GM12878 (cell line): Measurements from ENCODE around the gene ZNF672. TPM values are rescaled to one million over a fixed set of nuclear protein-coding genes. Genes with fewer than 3 reads are reported as not detected.

ENCODE experiments used
- ATAC-seq: fragments of 200-7000 bp; cut with Tn5 transposase; 3 replicates; pipeline ENCODE4 v1.9.1; 2020; ENCODE audit warnings: mild to moderate bottlenecking, moderate library complexity
- BruUV-seq: library from RNA; stranded (reverse); fragments of 400-500 nt; replicated peaks from 2 replicates; lab custom pipeline; 2021; lab: Mats Ljungman, UMichigan
- CTCF ChIA-PET: fragments of 300-600 bp; sonication (Branson Sonifier 250); formaldehyde crosslinking; extraction: SDS; loops from one replicate; lab custom pipeline; 2021; ENCODE audit warnings: inconsistent platforms; lab: Yijun Ruan, JAX
- POLR2A ChIA-PET: fragments of 350-600 bp; formaldehyde crosslinking; extraction: SDS; loops from one replicate; lab custom pipeline; 2021; ENCODE audit warnings: inconsistent platforms; lab: Charles Lee
- RAD21 ChIA-PET: fragments of 300-600 bp; sonication (Branson Sonifier 250); formaldehyde crosslinking; loops from one replicate; lab custom pipeline; 2023; ENCODE audit warnings: antibody characterized with exemption; ENCODE audit not compliant: unreplicated experiment; lab: Charles Lee
- SMC1A ChIA-PET: fragments of 300-600 bp; sonication (Branson Sonifier 250); formaldehyde crosslinking; loops from one replicate; lab custom pipeline; 2023; ENCODE audit not compliant: unreplicated experiment, uncharacterized antibody; lab: Charles Lee
- DNase-seq: peaks from one replicate; pipeline ENCODE4 v3.0.0-alpha.2; 2011; ENCODE audit warnings: low read depth, low spot score
- FAIRE-seq: peaks from 3 replicates; lab custom pipeline; 2011; peaks lifted over from hg19 to GRCh38; lab: Jason Lieb, UNC
- H2AFZ ChIP-seq: 2 replicates; pipeline ENCODE4 v1.6.0; 2011; ENCODE audit warnings: low read depth, low read length, control low read depth; ENCODE audit not compliant: control insufficient read depth
- H3K27ac ChIP-seq: 2 replicates; pipeline ENCODE4 v1.5.1; 2011; ENCODE audit warnings: control low read depth; ENCODE audit not compliant: control insufficient read depth, insufficient read depth
- H3K27me3 ChIP-seq, 2 experiments: replicated peaks in 1 of 2; 2 replicates each; pipeline versions ENCODE4 v1.6.0 to v1.6.1; 2011; ENCODE audit warnings: low read length in 1 of 2; ENCODE audit not compliant: control insufficient read depth in 2 of 2, insufficient read depth in 2 of 2
- H3K36me3 ChIP-seq, 2 experiments: 2 replicates each; pipeline ENCODE4 v1.5.1; 2011; ENCODE audit warnings: low read length in 1 of 2; ENCODE audit not compliant: control insufficient read depth in 2 of 2, insufficient read depth in 2 of 2
- H3K4me1 ChIP-seq: 2 replicates; pipeline ENCODE4 v1.6.1; 2011; ENCODE audit warnings: mild to moderate bottlenecking, low read length, moderate library complexity, mixed read lengths; ENCODE audit not compliant: control insufficient read depth, insufficient read depth
- H3K4me2 ChIP-seq: 2 replicates; pipeline ENCODE4 v1.6.0; 2011; ENCODE audit warnings: control low read depth; ENCODE audit not compliant: control insufficient read depth, insufficient read depth
- H3K4me3 ChIP-seq: fragments of 200-600 bp; sonication (generic); 2 replicates; pipeline ENCODE4 v1.5.1; 2016
- H3K79me2 ChIP-seq: 2 replicates; pipeline ENCODE4 v1.6.0; 2011; ENCODE audit warnings: low read length; ENCODE audit not compliant: control insufficient read depth, insufficient read depth
- H3K9ac ChIP-seq: 2 replicates; pipeline ENCODE4 v1.8.0; 2011; ENCODE audit warnings: low read length, control low read depth, mixed read lengths; ENCODE audit not compliant: control insufficient read depth, insufficient read depth
- H3K9me3 ChIP-seq: replicated peaks from 3 replicates; pipeline ENCODE4 v1.5.1; 2011; ENCODE audit warnings: mild to moderate bottlenecking, low read length; ENCODE audit not compliant: control insufficient read depth, insufficient read depth
- H4K20me1 ChIP-seq: 2 replicates; pipeline ENCODE4 v1.6.0; 2011; ENCODE audit not compliant: control insufficient read depth, insufficient read depth
- BHLHE40 ChIP-seq, 2 experiments: fragments of 450-650 bp in 1 of 2; IDR thresholded peaks; 2 replicates each; pipeline ENCODE4 v1.6.1; 2011 to 2017; ENCODE audit warnings: low read depth in 2 of 2, borderline replicate concordance in 1 of 2, improper control_type of control experiment in 1 of 2, low read length in 1 of 2, mild to moderate bottlenecking in 1 of 2
- BRCA1 ChIP-seq: IDR thresholded peaks from 2 replicates; pipeline ENCODE4 v1.6.1; 2011; ENCODE audit warnings: low read depth, low read length, improper control_type of control experiment
- CBFB ChIP-seq: IDR thresholded peaks from 2 replicates; pipeline ENCODE4 v1.6.1; 2016; ENCODE audit warnings: antibody characterized with exemption, low read depth
- CBX3 ChIP-seq: fragments of 200-600 bp; sonication (generic); IDR thresholded peaks from 2 replicates; pipeline ENCODE4 v1.6.1; 2016; ENCODE audit warnings: low read depth, borderline replicate concordance
- KLF5 ChIP-seq: fragments of 450-650 bp; IDR thresholded peaks from 2 replicates; pipeline ENCODE4 v1.6.1; 2014; ENCODE audit warnings: mild to moderate bottlenecking; ENCODE audit not compliant: partially characterized antibody
- MEF2A ChIP-seq: IDR thresholded peaks from 2 replicates; pipeline ENCODE4 v1.6.1; 2011; ENCODE audit warnings: low read depth, mild to moderate bottlenecking, low read length, moderate library complexity; ENCODE audit not compliant: insufficient read depth
- MTA3 ChIP-seq: IDR thresholded peaks from 2 replicates; pipeline ENCODE4 v1.6.1; 2012; ENCODE audit warnings: low read length, inconsistent platforms, borderline replicate concordance
- MYC ChIP-seq: IDR thresholded peaks from 2 replicates; pipeline ENCODE4 v1.6.1; 2011; ENCODE audit warnings: mild to moderate bottlenecking, low read length, moderate library complexity, inconsistent platforms; ENCODE audit not compliant: insufficient read depth, insufficient replicate concordance, insufficient read length, severe bottlenecking
- SPI1 ChIP-seq: IDR thresholded peaks from 2 replicates; pipeline ENCODE4 v1.6.1; 2011; ENCODE audit warnings: low read depth, mild to moderate bottlenecking, low read length, moderate library complexity, borderline replicate concordance; ENCODE audit not compliant: insufficient read depth
- TARDBP ChIP-seq: IDR thresholded peaks from 2 replicates; pipeline ENCODE4 v1.6.1; 2016; ENCODE audit warnings: borderline replicate concordance
- YBX1 ChIP-seq: fragments of 450-650 bp; IDR thresholded peaks from 2 replicates; pipeline ENCODE4 v1.6.1; 2016; ENCODE audit warnings: antibody characterized with exemption
- YY1 ChIP-seq: IDR thresholded peaks from 2 replicates; pipeline ENCODE4 v1.6.1; 2011; ENCODE audit warnings: low read depth, mild to moderate bottlenecking, low read length
- WGBS: methylation state at CpG from one replicate; pipeline ENCODE4 v1.1.6; 2016; ENCODE audit warnings: low lambda C conversion rate; ENCODE audit not compliant: insufficient replicate concordance, insufficient coverage; ENCODE audit errors: missing lambda C conversion rate; 5-methylcytosine and 5-hydroxymethylcytosine counted together
- in situ Hi-C: fragments of 300-500 bp; cut with MboI; formaldehyde crosslinking; loops from 9 replicates; pipeline ENCODE4 v1.14.3; 2018; ENCODE audit warnings: mixed read lengths
- intact Hi-C: fragments of 100-400 bp; cut with micrococcal nuclease; formaldehyde crosslinking; loops from one replicate; pipeline ENCODE4 v1.14.2; 2022; ENCODE audit not compliant: unreplicated experiment
- polyA plus RNA-seq, 11 experiments: library from polyadenylated mRNA; depleted of rRNA in 4 of 11; unstranded in 6 of 11; stranded (reverse) in 5 of 11; fragments of >200 nt; fragmentation: Nextera tagmentation in 4 of 11; fragmentation: Illumina TruSeq in 1 of 11; extraction: Ambion mirVana in 4 of 11; extraction: Trizol in 1 of 11; gene quantifications; 1 replicate in 1 of 11; 2 replicates in 10 of 11; pipeline versions ENCODE4 v1.2.1 to v1.2.3, GENCODE V29; 2011 to 2016; ENCODE audit warnings: inconsistent platforms in 2 of 11, missing spikeins in 2 of 11, low read depth in 1 of 11
- total RNA-seq, 4 experiments: library from RNA; depleted of rRNA in 3 of 4; stranded (reverse); fragments of >200 nt in 3 of 4; fragmentation: Illumina TruSeq in 1 of 4; extraction: Trizol in 1 of 4; gene quantifications; 2 replicates each; pipeline versions ENCODE4 v1.2.1 to v1.2.3, GENCODE V29; 2013 to 2021
- TF ChIP-seq, protein P1 (sequence below): fragments of 450-650 bp; IDR thresholded peaks from 2 replicates; pipeline ENCODE4 v1.6.1; 2016; ENCODE audit warnings: mild to moderate bottlenecking, moderate library complexity, borderline replicate concordance
- TF ChIP-seq, protein P2 (sequence below), 3 experiments: IDR thresholded peaks in 2 of 3; conservative IDR thresholded peaks in 1 of 3; 2 replicates each; pipeline ENCODE4 v1.5.1; 2011; ENCODE audit warnings: low read depth in 3 of 3, low read length in 3 of 3, mild to moderate bottlenecking in 3 of 3, control low read depth in 2 of 3, moderate library complexity in 2 of 3, inconsistent platforms in 1 of 3, mixed read lengths in 1 of 3; ENCODE audit not compliant: control insufficient read depth in 2 of 3, insufficient read depth in 1 of 3; ENCODE audit errors: extremely low read depth in 1 of 3
- TF ChIP-seq, protein P3 (sequence below): IDR thresholded peaks from 2 replicates; pipeline ENCODE4 v1.6.1; 2011; ENCODE audit warnings: low read depth, mild to moderate bottlenecking, low read length, moderate library complexity, borderline replicate concordance; ENCODE audit errors: extremely low read depth

ZNF672 gene
- total and polyA plus RNA-seq, 10 of the 15 experiments (the other 5 are each of a cell fraction or from before 2014, with no cell fraction given): 2.9 to 51.3 (median 39.8) TPM

DNA sequence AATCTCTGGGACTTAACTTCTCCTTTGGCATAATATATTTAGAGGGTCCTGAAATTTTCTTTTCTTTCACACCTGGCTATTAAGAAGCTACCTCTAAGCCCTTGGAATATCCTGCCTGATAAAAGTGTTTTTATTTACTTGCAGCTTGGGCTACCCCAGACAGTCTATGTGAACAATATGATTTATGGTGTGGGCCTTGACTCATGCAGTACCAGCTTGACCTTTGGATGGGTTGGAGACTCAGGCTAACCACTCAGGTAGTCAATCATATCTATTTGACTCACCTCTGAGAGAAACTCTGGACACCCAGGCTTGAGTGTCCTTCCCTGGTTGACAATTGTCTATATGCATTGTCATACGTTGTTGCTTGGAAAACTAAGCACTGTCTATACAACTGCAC, 54.6 kb downstream of the ZNF672 start:
- no TSS peak for BruUV-seq

DNA sequence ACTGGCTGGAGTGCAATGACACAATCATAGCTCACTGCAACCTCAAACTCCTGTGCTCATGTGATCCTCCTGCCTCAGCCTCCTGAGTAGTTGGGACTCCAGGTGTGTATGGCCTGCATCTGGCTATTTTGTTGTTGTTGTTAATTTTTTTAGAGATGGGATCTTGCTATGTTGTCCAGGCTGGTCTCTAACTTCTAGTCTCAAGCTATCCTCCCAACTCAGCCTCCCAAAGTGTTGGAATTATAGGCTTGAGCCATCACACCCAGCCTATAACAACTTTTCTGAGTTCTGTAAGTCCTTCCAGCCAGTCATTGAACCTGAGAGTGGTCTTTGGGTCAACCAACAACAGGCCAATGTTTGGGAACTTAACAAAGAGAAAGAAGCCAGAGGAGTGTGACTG, 56.8 kb downstream of the ZNF672 start:
- Histone ChIP-seq H3K36me3 (no peaks in the 10 kb centered on the region), H4K20me1 (no peaks in the 10 kb centered on the region), H3K9me3 (no peaks in the 10 kb centered on the region), H3K79me2 (no peaks in the 10 kb centered on the region), H3K9ac (no peak overlapping the region), H3K4me3 (no peak overlapping the region), H3K27ac (no peak overlapping the region), H3K4me1 (no peaks in the 10 kb centered on the region), H2AFZ (no peak overlapping the region), H3K4me2 (no peak overlapping the region), H3K27me3 (no peaks in the 10 kb centered on the region; a peak in 1 of 4 replicates)
- in situ Hi-C loops (no loop called here), intact Hi-C loops (no loop called here)
- no TSS peak for BruUV-seq
- FAIRE-seq: no peak
- ChIA-PET POLR2A (no interaction called here), CTCF (no interaction called here), RAD21 (no interaction called here), SMC1A (no interaction called here)
- ATAC-seq: no peak
- DNase-seq: no peak
- TF ChIP-seq, protein P1, sequence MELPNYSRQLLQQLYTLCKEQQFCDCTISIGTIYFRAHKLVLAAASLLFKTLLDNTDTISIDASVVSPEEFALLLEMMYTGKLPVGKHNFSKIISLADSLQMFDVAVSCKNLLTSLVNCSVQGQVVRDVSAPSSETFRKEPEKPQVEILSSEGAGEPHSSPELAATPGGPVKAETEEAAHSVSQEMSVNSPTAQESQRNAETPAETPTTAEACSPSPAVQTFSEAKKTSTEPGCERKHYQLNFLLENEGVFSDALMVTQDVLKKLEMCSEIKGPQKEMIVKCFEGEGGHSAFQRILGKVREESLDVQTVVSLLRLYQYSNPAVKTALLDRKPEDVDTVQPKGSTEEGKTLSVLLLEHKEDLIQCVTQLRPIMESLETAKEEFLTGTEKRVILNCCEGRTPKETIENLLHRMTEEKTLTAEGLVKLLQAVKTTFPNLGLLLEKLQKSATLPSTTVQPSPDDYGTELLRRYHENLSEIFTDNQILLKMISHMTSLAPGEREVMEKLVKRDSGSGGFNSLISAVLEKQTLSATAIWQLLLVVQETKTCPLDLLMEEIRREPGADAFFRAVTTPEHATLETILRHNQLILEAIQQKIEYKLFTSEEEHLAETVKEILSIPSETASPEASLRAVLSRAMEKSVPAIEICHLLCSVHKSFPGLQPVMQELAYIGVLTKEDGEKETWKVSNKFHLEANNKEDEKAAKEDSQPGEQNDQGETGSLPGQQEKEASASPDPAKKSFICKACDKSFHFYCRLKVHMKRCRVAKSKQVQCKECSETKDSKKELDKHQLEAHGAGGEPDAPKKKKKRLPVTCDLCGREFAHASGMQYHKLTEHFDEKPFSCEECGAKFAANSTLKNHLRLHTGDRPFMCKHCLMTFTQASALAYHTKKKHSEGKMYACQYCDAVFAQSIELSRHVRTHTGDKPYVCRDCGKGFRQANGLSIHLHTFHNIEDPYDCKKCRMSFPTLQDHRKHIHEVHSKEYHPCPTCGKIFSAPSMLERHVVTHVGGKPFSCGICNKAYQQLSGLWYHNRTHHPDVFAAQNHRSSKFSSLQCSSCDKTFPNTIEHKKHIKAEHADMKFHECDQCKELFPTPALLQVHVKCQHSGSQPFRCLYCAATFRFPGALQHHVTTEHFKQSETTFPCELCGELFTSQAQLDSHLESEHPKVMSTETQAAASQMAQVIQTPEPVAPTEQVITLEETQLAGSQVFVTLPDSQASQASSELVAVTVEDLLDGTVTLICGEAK: no peak
- TF ChIP-seq YY1 (no peak), SPI1 (no peak), MYC (no peak), MTA3 (no peak), TARDBP (no peak), KLF5 (no peak)
- TF ChIP-seq, protein P2, sequence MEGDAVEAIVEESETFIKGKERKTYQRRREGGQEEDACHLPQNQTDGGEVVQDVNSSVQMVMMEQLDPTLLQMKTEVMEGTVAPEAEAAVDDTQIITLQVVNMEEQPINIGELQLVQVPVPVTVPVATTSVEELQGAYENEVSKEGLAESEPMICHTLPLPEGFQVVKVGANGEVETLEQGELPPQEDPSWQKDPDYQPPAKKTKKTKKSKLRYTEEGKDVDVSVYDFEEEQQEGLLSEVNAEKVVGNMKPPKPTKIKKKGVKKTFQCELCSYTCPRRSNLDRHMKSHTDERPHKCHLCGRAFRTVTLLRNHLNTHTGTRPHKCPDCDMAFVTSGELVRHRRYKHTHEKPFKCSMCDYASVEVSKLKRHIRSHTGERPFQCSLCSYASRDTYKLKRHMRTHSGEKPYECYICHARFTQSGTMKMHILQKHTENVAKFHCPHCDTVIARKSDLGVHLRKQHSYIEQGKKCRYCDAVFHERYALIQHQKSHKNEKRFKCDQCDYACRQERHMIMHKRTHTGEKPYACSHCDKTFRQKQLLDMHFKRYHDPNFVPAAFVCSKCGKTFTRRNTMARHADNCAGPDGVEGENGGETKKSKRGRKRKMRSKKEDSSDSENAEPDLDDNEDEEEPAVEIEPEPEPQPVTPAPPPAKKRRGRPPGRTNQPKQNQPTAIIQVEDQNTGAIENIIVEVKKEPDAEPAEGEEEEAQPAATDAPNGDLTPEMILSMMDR (IDR thresholded peaks at IDR 0.05 in 2 of 3, conservative IDR thresholded peaks at IDR 0.05 in 1 of 3; ENCODE audit: control insufficient read depth in 2 of 3, extremely low read depth in 1 of 3, insufficient read depth in 1 of 3, low read depth in 3 of 3, low read length in 3 of 3): no peak

More for the DNA sequence above, 54.6 kb downstream of the ZNF672 start:
- H2AFZ ChIP-seq: no peak overlapping the region
- no peaks in the 10 kb centered on the region for H3K36me3 ChIP-seq
- H3K9me3 ChIP-seq: no peaks in the 10 kb centered on the region
- H3K27me3 ChIP-seq: no peaks in the 10 kb centered on the region; a peak in 1 of 4 replicates
- TF ChIP-seq MEF2A (no peak), CBX3 (no peak), BRCA1 (no peak), YBX1 (no peak), CBFB (no peak), BHLHE40 (IDR thresholded peaks at IDR 0.05; ENCODE audit: borderline replicate concordance in 1 of 2, low read depth in 2 of 2, low read length in 1 of 2) (no peak)
- TF ChIP-seq, protein P3, sequence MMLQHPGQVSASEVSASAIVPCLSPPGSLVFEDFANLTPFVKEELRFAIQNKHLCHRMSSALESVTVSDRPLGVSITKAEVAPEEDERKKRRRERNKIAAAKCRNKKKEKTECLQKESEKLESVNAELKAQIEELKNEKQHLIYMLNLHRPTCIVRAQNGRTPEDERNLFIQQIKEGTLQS: no peak
- H3K9ac ChIP-seq: no peak overlapping the region
- H3K4me3 ChIP-seq: no peak overlapping the region
- ChIA-PET CTCF (interaction anchor here (0.5 kb wide), 1 partner anchor 36 kb away, joined by 3 read pairs; no protein-coding TSS in a partner anchor), SMC1A (no interaction called here), POLR2A (interaction anchor here (0.8 kb wide), 1 partner anchor 12 kb away, joined by 3 read pairs; no protein-coding TSS in a partner anchor), RAD21 (no interaction called here)
- intact Hi-C loops: no loop called here
- FAIRE-seq (no peak), DNase-seq (no peak), ATAC-seq (no peak)
- WGBS: 0% methylated on average over 1 of the region's 1 CpG
- no peaks in the 10 kb centered on the region for H4K20me1 ChIP-seq
- no peak overlapping the region for H3K27ac ChIP-seq
- no peaks in the 10 kb centered on the region for H3K4me1 ChIP-seq
- in situ Hi-C loops: no loop called here
- no peaks in the 10 kb centered on the region for H3K79me2 ChIP-seq
- H3K4me2 ChIP-seq: no peak overlapping the region
